Fibroblast of lung (primary cell): ENCODE data around the gene STK32B. TPM values are rescaled to one million over a fixed set of nuclear protein-coding genes. Genes with fewer than 3 reads are reported as not detected.

Experiments
- DNase-seq, 2 donors: peaks; one replicate each; pipeline versions ENCODE4 v3.0.0 to v3.0.0-alpha.2; 2010; ENCODE audit warnings: low read depth in 2 of 2
- H2AFZ ChIP-seq: 2 replicates; pipeline ENCODE4 v1.5.1; 2012; ENCODE audit warnings: low read length, control low read depth, inconsistent platforms
- H3K27ac ChIP-seq: 2 replicates; pipeline ENCODE4 v1.5.1; 2011; ENCODE audit warnings: low read length, control low read depth; ENCODE audit not compliant: insufficient read depth
- H3K27me3 ChIP-seq: 2 replicates; pipeline ENCODE4 v1.5.1; 2011; ENCODE audit warnings: mild to moderate bottlenecking, low read length; ENCODE audit not compliant: control insufficient read depth, insufficient read depth
- H3K36me3 ChIP-seq: 2 replicates; pipeline ENCODE4 v1.5.1; 2011; ENCODE audit warnings: low read length; ENCODE audit not compliant: control insufficient read depth, insufficient read depth
- H3K4me1 ChIP-seq: 2 replicates; pipeline ENCODE4 v1.5.1; 2011; ENCODE audit warnings: low read length; ENCODE audit not compliant: control insufficient read depth, insufficient read depth; ENCODE audit errors: extremely low read depth
- H3K4me2 ChIP-seq: 2 replicates; pipeline ENCODE4 v1.5.1; 2011; ENCODE audit warnings: low read length, control low read depth; ENCODE audit not compliant: insufficient read depth; ENCODE audit errors: extremely low read depth
- H3K4me3 ChIP-seq, 4 experiments: fragments of 200-600 bp in 1 of 4; sonication (generic) in 1 of 4; replicated peaks in 1 of 4; 2 replicates each; pipeline ENCODE4 v1.5.1; 2011 to 2016; ENCODE audit warnings: low read length in 4 of 4, low read depth in 3 of 4, mild to moderate bottlenecking in 3 of 4, control low read depth in 2 of 4, inconsistent platforms in 1 of 4, mixed read lengths in 1 of 4; ENCODE audit not compliant: insufficient read depth in 1 of 4; ENCODE audit errors: control extremely low read depth in 1 of 4
- H3K79me2 ChIP-seq: 2 replicates; pipeline ENCODE4 v1.5.1; 2012; ENCODE audit warnings: mild to moderate bottlenecking, low read length, inconsistent platforms; ENCODE audit not compliant: control insufficient read depth, insufficient read depth
- H3K9ac ChIP-seq: 2 replicates; pipeline ENCODE4 v1.5.1; 2011; ENCODE audit warnings: mild to moderate bottlenecking, low read length, control low read depth; ENCODE audit not compliant: insufficient read depth
- H3K9me3 ChIP-seq: 2 replicates; pipeline ENCODE4 v1.5.1; 2012; ENCODE audit warnings: low read depth, low read length; ENCODE audit not compliant: control insufficient read depth, insufficient read depth
- H4K20me1 ChIP-seq: 2 replicates; pipeline ENCODE4 v1.5.1; 2011; ENCODE audit warnings: low read length; ENCODE audit not compliant: control insufficient read depth, insufficient read depth; ENCODE audit errors: extremely low read depth
- EZH2 ChIP-seq: IDR thresholded peaks from 2 replicates; pipeline ENCODE4 v1.5.1; 2012; ENCODE audit warnings: low read length, control low read depth, mild to moderate bottlenecking; ENCODE audit errors: missing control alignments
- polyA plus RNA-seq, 2 donors: library from polyadenylated mRNA; depleted of rRNA in 1 of 2; stranded (reverse) in 1 of 2; unstranded in 1 of 2; fragments of >200 nt; gene quantifications; 2 replicates each; pipeline ENCODE4 v1.2.1, GENCODE V29; 2011 to 2012; ENCODE audit warnings: missing spikeins in 1 of 2
- total RNA-seq: library from RNA; depleted of rRNA; stranded (reverse); fragments of >200 nt; gene quantifications from 2 replicates; pipeline ENCODE4 v1.2.1, GENCODE V29; 2014
- TF ChIP-seq, protein P1 (sequence below), 2 donors: IDR thresholded peaks in 1 of 2; conservative IDR thresholded peaks in 1 of 2; 1 replicate in 1 of 2; 2 replicates in 1 of 2; pipeline ENCODE4 v1.5.1; 2011 to 2012; ENCODE audit warnings: low read length in 2 of 2, control low read depth in 1 of 2, inconsistent platforms in 1 of 2, low read depth in 1 of 2, mild to moderate bottlenecking in 1 of 2

The STK32B gene
- total and polyA plus RNA-seq, 2 donors (not counting 1 experiment from before 2014, with no cell fraction given) = 0.50 to 1.4 TPM

DNA sequence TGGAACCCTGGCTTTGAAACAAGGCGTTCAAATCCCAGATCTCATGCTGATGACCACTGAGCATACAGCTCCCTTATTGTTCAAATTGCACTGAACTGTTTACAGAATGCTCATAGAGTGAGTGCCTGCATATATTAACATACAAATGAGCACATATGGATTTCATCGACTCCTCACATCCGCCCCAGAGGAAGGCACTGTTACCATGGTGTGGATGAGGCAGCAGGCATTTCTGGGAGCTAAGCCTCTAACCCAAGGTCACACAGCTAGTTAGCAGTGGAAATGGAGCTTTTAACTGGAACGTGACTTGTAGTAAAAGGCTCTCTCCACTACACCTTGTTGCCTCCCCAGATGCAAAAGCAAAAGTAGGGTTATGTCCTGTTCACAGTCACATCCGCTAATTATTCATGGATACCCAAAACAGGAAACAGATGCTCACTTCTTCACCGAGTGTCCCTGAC lies 289.7 kb downstream of the STK32B start:
- no peak overlapping the region for H3K27ac ChIP-seq
- H2AFZ ChIP-seq = no peak overlapping the region
- no peaks in the 10 kb centered on the region for H3K4me1 ChIP-seq
- no peak overlapping the region for H3K9ac ChIP-seq
- no peak overlapping the region for H3K4me3 ChIP-seq
- no peaks in the 10 kb centered on the region for H3K9me3 ChIP-seq
- H3K36me3 ChIP-seq = no peaks in the 10 kb centered on the region
- TF ChIP-seq EZH2 = no peak
- TF ChIP-seq, protein P1, sequence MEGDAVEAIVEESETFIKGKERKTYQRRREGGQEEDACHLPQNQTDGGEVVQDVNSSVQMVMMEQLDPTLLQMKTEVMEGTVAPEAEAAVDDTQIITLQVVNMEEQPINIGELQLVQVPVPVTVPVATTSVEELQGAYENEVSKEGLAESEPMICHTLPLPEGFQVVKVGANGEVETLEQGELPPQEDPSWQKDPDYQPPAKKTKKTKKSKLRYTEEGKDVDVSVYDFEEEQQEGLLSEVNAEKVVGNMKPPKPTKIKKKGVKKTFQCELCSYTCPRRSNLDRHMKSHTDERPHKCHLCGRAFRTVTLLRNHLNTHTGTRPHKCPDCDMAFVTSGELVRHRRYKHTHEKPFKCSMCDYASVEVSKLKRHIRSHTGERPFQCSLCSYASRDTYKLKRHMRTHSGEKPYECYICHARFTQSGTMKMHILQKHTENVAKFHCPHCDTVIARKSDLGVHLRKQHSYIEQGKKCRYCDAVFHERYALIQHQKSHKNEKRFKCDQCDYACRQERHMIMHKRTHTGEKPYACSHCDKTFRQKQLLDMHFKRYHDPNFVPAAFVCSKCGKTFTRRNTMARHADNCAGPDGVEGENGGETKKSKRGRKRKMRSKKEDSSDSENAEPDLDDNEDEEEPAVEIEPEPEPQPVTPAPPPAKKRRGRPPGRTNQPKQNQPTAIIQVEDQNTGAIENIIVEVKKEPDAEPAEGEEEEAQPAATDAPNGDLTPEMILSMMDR (conservative IDR thresholded peaks at IDR 0.05 in 1 of 2, IDR thresholded peaks at IDR 0.05 in 1 of 2; ENCODE audit: low read depth in 1 of 2, low read length in 2 of 2) = no peak
- no peak overlapping the region for H3K4me2 ChIP-seq
- H4K20me1 ChIP-seq = no peaks in the 10 kb centered on the region
- no peaks in the 10 kb centered on the region for H3K27me3 ChIP-seq
- peak in 1 of 2 donors; percentile 5 for DNase-seq
- no peaks in the 10 kb centered on the region for H3K79me2 ChIP-seq

- TF ChIP-seq, protein P1 (conservative IDR thresholded peaks at IDR 0.05 in 1 of 2, IDR thresholded peaks at IDR 0.05 in 1 of 2; ENCODE audit: low read depth in 1 of 2, low read length in 2 of 2) = no peak
- TF ChIP-seq EZH2 = no peak
- H2AFZ ChIP-seq = no peak overlapping the region
- no peaks in the 10 kb centered on the region for H3K9me3 ChIP-seq
- no peaks in the 10 kb centered on the region for H3K4me1 ChIP-seq
- H3K9ac ChIP-seq = no peak overlapping the region
- H3K27ac ChIP-seq = no peak overlapping the region
- no peaks in the 10 kb centered on the region for H3K36me3 ChIP-seq
- H3K79me2 ChIP-seq = no peaks in the 10 kb centered on the region
- no peak for DNase-seq
- no peak overlapping the region for H3K4me2 ChIP-seq
- no peak overlapping the region for H3K4me3 ChIP-seq
- no peaks in the 10 kb centered on the region for H3K27me3 ChIP-seq
- H4K20me1 ChIP-seq = no peaks in the 10 kb centered on the region
These were observed 290.2 kb downstream of the STK32B start for GRCh38 chr4:5341526-5341925.

DNA sequence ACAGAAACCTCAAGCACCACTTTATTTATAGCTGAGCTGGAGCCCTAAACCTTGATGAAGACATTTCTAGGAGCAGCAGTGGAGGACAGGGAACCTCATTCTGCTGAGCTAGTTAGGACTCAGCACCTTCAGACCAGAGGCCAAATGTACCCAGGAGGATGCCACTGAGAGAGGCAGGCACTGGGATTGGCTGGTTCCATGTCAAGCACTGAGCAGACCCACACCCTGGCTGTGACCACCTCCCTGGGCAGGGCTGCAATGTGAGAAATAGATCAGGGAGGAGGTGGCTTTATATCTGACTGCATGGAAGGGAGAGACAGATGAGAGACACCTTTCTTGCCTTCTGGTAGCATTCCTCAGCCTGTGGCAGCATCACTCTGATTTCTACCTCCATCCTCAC lies 304.6 kb downstream of the STK32B start:
- Histone ChIP-seq H3K27me3 (no peaks in the 10 kb centered on the region), H3K4me2 (no peak overlapping the region)

More for the DNA sequence above, 304.6 kb downstream of the STK32B start:
- Histone ChIP-seq H3K9ac (no peak overlapping the region), H3K36me3 (no peaks in the 10 kb centered on the region), H4K20me1 (no peaks in the 10 kb centered on the region), H2AFZ (no peak overlapping the region), H3K79me2 (no peaks in the 10 kb centered on the region), H3K27ac (no peak overlapping the region), H3K4me3 (no peak overlapping the region), H3K4me1 (no peaks in the 10 kb centered on the region), H3K9me3 (no peaks in the 10 kb centered on the region)
- TF ChIP-seq, protein P1 (conservative IDR thresholded peaks at IDR 0.05 in 1 of 2, IDR thresholded peaks at IDR 0.05 in 1 of 2; ENCODE audit: low read depth in 1 of 2, low read length in 2 of 2) = no peak
- TF ChIP-seq EZH2 = no peak
- DNase-seq = no peak
